C4-2B (cell line): ENCODE results near the gene NEK9.

ENCODE experiments used
- H3K27ac ChIP-seq: fragments of 450-650 bp; 2 replicates; pipeline ENCODE4 v1.5.1; 2017
- CTCF ChIP-seq: fragments of 450-650 bp; conservative IDR thresholded peaks from 2 replicates; pipeline ENCODE4 v1.5.1; 2017; ENCODE audit warnings: mild to moderate bottlenecking
- ZFX ChIP-seq: fragments of 450-650 bp; IDR thresholded peaks from 2 replicates; pipeline ENCODE4 v1.6.1; 2017

NEK9 gene

GRCh38 chr14:75126679-75127473, at the start of gene NEK9:
TSS of gene NEK9 (minus strand) at chr14:75127048. CDS start at chr14:75126921, 127 bp downstream.
- TF ChIP-seq CTCF (no peak), ZFX (peak; percentile 99)
- peak within 1 kb of the TSS; percentile 95 for H3K27ac ChIP-seq

- peak within 1 kb of the TSS; percentile 86 for H3K27ac ChIP-seq
- TF ChIP-seq ZFX (peak; percentile 96), CTCF (no peak)
Observed at GRCh38 chr14:75176142-75176820, 49.4 kb upstream of the NEK9 start, which contains the start of gene TMED10. TSS of gene TMED10 (minus strand) at chr14:75176612. CDS start at chr14:75176579, 33 bp downstream.

- TF ChIP-seq ZFX (no peak), CTCF (no peak)
- peak overlapping the region; percentile 86 for H3K27ac ChIP-seq
Observed at GRCh38 chr14:75175677-75176141, 48.9 kb upstream of the NEK9 start.

- TF ChIP-seq CTCF (no peak), ZFX (no peak)
- no peak overlapping the region for H3K27ac ChIP-seq
Observed at GRCh38 chr14:75174066-75174465, 47.2 kb upstream of the NEK9 start.

- TF ChIP-seq CTCF (no peak), ZFX (no peak)
- no peak overlapping the region for H3K27ac ChIP-seq
Observed at GRCh38 chr14:75170772-75171171, 43.9 kb upstream of the NEK9 start.

GRCh38 chr14:75168586-75169335, 41.9 kb upstream of the NEK9 start:
- TF ChIP-seq CTCF = no peak
- TF ChIP-seq ZFX = no peak
- H3K27ac ChIP-seq = no peak overlapping the region
